HFF-Myc (cell line): ENCODE results near the gene ZNF385A.

Source experiments
- DNase-seq: peaks from one replicate; pipeline ENCODE4 v3.0.0-alpha.2; 2011; ENCODE audit warnings: low read depth; ENCODE audit errors: extremely low read depth
- H3K4me3 ChIP-seq: replicated peaks from 2 replicates; pipeline ENCODE4 v1.5.1; 2011; ENCODE audit warnings: low read depth, mild to moderate bottlenecking, control low read depth, low read length
- TF ChIP-seq, protein P1 (sequence below): IDR thresholded peaks from 2 replicates; pipeline ENCODE4 v1.5.1; 2012; ENCODE audit warnings: mild to moderate bottlenecking, low read depth, low read length, control low read depth; ENCODE audit errors: missing control alignments

Gene ZNF385A

GRCh38 chr12:54420766-54421144, 36.2 kb upstream of the ZNF385A start:
- H3K4me3 ChIP-seq: no peak overlapping the region
- TF ChIP-seq, protein P1, sequence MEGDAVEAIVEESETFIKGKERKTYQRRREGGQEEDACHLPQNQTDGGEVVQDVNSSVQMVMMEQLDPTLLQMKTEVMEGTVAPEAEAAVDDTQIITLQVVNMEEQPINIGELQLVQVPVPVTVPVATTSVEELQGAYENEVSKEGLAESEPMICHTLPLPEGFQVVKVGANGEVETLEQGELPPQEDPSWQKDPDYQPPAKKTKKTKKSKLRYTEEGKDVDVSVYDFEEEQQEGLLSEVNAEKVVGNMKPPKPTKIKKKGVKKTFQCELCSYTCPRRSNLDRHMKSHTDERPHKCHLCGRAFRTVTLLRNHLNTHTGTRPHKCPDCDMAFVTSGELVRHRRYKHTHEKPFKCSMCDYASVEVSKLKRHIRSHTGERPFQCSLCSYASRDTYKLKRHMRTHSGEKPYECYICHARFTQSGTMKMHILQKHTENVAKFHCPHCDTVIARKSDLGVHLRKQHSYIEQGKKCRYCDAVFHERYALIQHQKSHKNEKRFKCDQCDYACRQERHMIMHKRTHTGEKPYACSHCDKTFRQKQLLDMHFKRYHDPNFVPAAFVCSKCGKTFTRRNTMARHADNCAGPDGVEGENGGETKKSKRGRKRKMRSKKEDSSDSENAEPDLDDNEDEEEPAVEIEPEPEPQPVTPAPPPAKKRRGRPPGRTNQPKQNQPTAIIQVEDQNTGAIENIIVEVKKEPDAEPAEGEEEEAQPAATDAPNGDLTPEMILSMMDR: no peak
- DNase-seq: no peak

DNA sequence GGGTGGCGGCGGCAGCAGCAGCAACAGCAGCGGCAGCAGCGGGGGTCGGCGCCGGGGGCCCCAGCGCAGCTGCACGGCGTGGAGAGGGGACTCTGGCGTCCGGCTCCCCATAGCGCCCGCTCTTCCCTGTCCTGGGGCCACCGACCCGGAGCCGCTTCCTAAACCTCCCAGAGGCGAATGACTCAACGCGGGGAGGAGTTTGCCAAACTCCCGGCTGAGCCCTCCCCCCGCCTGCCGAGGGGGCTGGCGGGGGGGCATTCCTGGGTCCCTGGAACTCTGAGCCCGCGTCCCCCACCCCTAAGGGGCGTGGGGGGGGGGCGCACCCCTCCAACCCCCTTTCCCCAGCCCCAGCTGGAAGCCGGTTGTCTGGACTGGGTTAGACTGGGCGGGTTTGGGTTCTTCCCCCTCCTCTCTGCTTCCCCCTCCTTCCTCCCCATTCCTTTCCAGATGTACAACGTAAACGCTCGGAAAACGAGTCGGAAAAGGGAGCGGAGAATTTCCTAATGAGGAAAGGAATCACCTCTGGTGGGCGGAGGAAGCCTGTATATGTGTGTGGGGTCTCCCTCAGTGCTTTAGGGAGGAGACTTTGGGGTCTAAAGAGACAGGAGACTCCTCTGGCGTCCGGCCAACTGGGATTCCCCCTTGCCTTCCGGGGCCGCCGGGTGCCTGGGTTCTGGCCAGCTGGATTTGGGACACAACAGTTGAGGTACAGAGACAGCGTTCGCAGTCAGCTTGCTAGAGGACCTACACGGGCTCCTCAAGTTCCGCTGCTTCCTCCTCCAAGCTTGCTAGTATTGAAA, 34.8 kb upstream of the ZNF385A start, which contains the start of gene ITGA5:
TSS of gene ITGA5 (minus strand) at position 179 of the 800 bp plus-strand sequence. CDS start at position 111, 68 bp downstream.
- no peak for DNase-seq
- TF ChIP-seq, protein P1: no peak
- H3K4me3 ChIP-seq: peak within 1 kb of the TSS; percentile 87

DNA sequence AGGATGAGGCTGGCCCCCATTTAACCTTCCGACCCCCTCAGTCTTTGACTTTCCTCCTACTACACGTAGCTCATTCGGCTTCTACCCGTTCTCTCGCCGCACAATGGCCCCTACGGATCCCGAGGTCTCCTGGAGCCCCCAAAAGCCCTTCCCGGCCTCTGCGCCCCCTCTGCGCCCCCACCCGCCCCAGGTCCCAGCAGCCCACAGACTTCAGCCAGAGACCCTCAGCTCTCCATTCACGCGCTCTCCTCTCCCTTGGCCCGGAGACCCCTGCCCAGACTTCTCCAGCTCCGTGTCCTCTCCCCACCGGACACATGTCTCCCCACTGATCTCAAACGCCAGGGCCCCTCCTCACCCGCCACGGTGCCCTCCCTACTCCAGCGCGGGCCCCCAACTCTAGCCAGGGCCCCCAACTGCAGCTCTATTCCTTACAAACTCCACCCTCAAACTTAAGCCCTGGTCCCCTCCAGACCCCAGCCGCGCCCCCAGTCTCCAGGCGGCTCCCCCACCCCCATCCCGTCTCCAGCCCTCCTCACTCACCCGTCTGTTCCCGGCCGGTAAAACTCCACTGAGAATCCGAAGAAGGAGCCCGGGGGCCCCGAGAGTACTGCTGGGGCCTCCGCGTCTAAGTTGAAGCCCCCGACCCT, 34.0 kb upstream of the ZNF385A start:
- peak overlapping the region; percentile 87 for H3K4me3 ChIP-seq
- no peak for DNase-seq
- TF ChIP-seq, protein P1: no peak

DNA sequence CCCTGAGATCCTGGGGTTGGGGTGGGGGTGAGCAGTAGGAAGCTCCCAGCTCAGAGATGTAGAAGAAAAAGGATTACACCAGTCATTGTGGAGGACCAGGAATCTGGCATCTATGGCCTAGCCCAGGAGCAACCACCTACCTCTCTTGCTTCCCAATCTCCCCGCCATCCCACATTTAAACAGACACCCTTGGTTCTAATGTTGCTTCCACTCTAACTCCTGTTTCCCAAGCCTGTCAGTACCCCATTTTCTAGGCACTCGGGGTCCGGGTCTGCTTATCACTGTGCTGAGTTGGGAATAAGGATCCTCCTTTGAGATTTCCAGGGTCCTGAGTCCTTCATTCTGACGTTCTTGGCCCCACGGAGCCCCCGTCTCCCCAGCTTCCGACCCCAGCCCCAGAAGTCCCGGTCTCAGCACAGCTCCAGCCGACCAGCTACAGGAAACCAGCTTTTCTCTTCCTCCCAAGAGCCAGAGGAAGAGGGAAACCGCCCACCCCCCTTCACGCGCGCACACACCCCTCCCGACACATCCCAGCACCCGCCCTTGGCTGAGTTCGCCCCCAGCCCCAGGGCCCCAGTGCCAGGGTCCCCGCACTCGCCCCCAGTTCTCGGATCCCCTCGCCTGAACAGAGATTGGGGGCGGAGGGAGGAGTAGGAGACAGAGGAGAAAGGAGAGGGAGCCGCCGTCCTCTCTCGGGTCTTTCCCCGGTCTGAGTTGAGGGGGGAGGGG, 33.3 kb upstream of the ZNF385A start:
- H3K4me3 ChIP-seq: peak overlapping the region; percentile 87
- no peak for DNase-seq
- TF ChIP-seq, protein P1: no peak

- TF ChIP-seq, protein P1: no peak
- H3K4me3 ChIP-seq: peak overlapping the region; percentile 87
- no peak for DNase-seq
These were observed 32.4 kb upstream of the ZNF385A start for GRCh38 chr12:54416687-54417603.
